NCI-H748 (cell line): ENCODE results near the gene COMMD7.
A peak's percentile ranks its signal among the peaks of the same experiment; 100 is the strongest.

Experiments
- DNase-seq: peaks from one replicate; lab custom pipeline; 2025; ENCODE audit not compliant: unreplicated experiment; lab: John Stamatoyannopoulos, UW

Gene COMMD7

GRCh38 chr20:32680544-32681174, 62.6 kb downstream of the COMMD7 start:
- no peak for DNase-seq

GRCh38 chr20:32678948-32679347, 64.3 kb downstream of the COMMD7 start:
- no peak for DNase-seq

GRCh38 chr20:32675223-32675975, 67.9 kb downstream of the COMMD7 start:
- DNase-seq: peak; percentile 94

GRCh38 chr20:32674362-32674789, 68.9 kb downstream of the COMMD7 start:
- peak; percentile 75 for DNase-seq

- DNase-seq: no peak
Observed at GRCh38 chr20:32672982-32673851, 70.0 kb downstream of the COMMD7 start.

GRCh38 chr20:32672394-32672981, 70.8 kb downstream of the COMMD7 start:
- DNase-seq: no peak

- no peak for DNase-seq
Observed at GRCh38 chr20:32670773-32671455, 72.4 kb downstream of the COMMD7 start.

- no peak for DNase-seq
Observed at GRCh38 chr20:32667027-32667426, 76.2 kb downstream of the COMMD7 start.

GRCh38 chr20:32664678-32665159, 78.5 kb downstream of the COMMD7 start:
- DNase-seq: no peak

- DNase-seq: no peak
Observed at GRCh38 chr20:32664012-32664677, 79.1 kb downstream of the COMMD7 start.

- DNase-seq: no peak
Observed at GRCh38 chr20:32663335-32664011, 79.8 kb downstream of the COMMD7 start.

GRCh38 chr20:32661820-32662528, 81.3 kb downstream of the COMMD7 start:
- no peak for DNase-seq

GRCh38 chr20:32660661-32661060, 82.6 kb downstream of the COMMD7 start:
- DNase-seq: no peak

- DNase-seq: no peak
Observed at GRCh38 chr20:32656827-32657226, 86.4 kb downstream of the COMMD7 start.

GRCh38 chr20:32655903-32656512, 87.3 kb downstream of the COMMD7 start:
- no peak for DNase-seq

- DNase-seq: peak; percentile 81
Observed at GRCh38 chr20:32652739-32653526, 90.3 kb downstream of the COMMD7 start.
